Suppressor macrophage (primary cell): ENCODE data around the gene BNIP5.
A peak's percentile ranks its signal among the peaks of the same experiment; 100 is the strongest.

Source experiments
- DNase-seq, 4 experiments: peaks; one replicate each; pipeline ENCODE4 v3.0.0-alpha.2; 2020 to 2022
- total RNA-seq, 17 experiments: gene quantifications; one replicate each; lab custom pipeline; 2026; ENCODE audit warnings: mixed read lengths in 6 of 17, inconsistent platforms in 3 of 17; lab: John Stamatoyannopoulos, UW

The BNIP5 gene, protein sequence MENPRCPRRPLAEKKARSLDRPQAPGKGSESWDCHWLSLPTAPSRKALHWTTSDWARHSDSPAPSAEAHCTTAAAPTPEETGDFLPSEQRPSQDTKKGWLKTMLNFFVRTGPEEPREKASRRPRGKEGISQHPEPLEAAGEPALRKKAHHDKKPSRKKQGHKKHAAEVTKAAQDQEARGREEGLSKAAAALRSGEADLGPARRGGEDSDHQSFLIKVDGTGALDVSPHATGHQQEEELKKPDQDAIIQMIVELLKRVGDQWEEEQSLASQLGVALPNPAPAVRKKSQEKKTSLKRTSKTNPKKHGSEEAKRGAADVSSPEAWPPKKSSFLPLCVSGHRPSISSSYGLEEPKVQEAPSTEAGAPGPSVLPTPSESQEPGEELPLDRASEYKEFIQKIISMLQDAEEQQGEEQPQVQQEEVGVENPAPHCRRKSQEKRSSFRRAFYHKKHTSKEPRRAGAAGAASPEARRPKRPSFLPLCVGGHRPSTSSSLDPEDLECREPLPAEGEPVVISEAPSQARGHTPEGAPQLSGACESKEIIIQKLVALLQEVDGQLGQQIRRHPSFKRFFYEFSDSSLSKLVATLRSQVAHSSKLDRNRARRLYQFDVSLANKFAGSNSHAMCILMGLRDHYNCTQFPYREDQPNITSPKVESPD
- 0 to 2.6 (median 0) reads per million in 17 experiments for total RNA-seq

DNA sequence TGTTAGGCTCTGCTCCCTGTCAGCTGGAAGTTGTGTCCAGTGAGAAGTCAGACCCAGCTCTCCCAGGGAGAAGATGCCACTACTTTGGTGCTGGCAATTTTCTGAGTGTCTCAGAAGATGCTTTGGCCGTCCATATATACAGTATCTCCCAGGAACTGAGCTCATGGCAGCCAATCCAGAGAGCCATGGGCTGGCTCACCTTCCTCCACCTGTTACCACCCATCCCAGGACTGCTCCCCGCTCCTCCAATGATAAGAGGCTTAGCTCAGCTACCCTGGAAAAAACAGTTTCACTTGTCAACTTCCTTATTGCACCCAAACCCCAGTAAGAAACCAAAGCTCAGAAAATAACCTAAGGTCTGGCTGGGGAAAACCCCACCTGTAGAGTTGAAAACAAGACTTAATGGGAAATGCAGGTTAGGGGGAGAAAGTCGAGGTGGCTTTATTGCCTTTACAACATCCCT, at the start of gene BNIP5:
Gene BNIP5, minus strand, starts transcription at position 110 of the 463 bp plus-strand sequence. CDS start 6,198 bp downstream, outside the sequence.
- no peak for DNase-seq

DNA sequence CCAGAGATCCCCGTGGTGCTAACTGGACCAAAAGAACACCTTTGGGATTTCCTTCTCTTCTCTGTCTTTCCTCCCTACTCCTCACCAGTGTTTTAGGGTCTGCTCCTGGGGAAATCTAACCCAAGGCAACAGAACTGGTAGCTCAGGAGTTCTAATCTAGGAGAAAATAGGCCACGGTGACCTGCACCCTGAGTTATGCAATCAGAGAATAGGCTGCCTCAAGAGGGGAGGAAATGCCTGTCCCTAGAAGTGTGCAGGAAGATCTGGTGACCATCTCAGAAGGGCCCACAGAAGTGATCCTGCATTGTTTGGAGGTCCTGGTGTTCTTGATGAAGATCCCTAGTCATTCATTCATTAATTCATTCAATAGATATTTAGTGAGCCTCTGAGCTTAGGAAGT, 47.4 kb upstream of the BNIP5 start:
- no peak for DNase-seq

DNA sequence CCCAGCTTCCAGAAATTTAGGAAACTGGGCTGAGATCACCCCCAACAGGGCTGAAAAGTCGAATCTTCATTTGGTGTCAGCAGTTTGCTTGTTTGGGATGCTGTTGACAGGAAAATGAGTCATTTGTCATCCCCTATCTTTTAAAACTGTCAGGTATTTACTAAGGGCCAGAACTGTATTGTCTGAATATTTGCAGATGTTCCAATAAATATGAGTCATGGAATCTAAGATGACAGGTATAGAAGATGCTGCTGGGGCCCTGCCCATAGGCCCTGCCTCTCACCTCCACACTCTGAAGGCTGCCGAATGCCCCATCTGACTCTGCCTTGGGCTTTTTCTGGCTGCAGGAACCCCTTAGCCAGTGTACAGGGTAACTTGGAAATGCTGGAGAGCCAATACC, 46.9 kb upstream of the BNIP5 start:
- DNase-seq = no peak

DNA sequence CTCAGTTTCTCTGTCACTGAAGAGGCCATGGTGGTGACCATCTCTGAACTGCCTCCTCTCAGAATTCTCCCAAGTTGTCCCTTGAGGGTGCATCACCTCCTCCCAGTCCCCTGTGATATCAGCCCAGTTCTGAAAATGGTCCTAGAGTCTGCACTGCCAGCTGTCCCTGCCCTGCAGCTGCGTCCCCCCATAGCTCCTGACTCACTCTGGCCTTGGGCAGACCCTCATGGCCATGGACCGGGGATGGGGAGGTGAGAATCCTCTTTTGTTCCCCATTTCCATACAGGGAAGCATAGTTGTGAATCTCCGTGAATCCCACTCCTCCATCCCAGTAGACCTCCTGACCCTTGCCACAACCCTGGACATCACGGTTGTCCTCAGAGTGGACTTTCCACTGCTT, 46.3 kb upstream of the BNIP5 start:
- no peak for DNase-seq

DNA sequence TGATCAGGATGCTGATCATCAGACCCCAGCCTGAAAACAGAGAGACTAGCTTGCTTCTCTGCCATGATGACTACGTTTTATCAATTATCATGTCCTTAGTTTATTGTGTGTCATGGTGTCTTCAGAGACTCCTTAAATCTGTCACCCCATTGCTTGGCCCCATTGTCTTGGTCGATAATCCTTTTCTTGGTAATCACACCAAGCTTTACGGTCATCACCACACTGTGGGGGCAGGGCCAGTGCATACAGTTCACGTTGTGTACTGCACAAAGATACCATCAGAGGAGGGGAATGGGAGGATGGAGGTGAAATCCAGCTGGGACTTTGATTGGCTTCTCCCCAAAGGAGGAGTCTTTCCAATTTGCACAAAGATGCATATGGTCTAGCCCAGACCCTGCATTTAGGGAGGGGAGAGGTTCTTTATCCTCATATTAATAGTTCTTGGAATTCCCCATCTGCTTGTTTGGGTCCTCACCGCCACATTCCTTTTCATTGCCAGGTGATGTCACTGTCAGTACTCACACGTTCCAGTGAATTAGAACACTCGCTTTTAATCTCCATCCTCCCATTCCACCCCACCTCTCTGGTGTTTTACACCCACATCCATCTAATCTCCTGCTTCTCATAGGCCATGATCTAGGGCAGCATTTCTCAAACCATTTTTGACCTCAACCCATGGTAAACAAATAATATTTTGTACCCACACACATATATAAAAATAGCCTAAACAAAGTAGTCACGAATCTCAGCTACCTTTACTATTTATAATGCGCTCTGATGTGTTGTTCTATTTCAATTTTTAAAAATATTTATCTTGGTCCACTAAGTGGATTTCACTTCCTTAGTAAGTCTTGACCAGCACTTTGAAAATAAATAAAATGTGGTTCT, 45.1 kb upstream of the BNIP5 start:
- no peak for DNase-seq

DNA sequence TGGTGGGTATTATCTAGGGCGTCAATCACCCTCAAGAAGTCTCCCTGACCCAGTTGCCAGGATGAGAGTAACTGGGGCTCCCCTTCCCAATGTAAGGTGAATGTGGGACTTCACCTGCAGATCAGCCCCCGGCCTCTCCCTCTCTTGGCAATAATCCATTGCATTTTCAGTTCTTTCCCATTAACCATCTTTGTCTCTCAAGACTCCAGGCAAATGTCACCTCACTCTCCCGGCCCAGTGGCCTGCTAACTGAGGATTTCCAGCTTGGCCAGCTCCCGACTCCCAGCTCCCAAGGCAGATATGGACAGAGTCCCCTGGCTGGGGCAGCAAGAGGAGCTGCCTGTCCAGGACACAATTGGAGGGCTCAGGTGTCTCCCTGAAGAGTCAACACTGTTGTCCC, 43.5 kb upstream of the BNIP5 start:
- no peak for DNase-seq

DNA sequence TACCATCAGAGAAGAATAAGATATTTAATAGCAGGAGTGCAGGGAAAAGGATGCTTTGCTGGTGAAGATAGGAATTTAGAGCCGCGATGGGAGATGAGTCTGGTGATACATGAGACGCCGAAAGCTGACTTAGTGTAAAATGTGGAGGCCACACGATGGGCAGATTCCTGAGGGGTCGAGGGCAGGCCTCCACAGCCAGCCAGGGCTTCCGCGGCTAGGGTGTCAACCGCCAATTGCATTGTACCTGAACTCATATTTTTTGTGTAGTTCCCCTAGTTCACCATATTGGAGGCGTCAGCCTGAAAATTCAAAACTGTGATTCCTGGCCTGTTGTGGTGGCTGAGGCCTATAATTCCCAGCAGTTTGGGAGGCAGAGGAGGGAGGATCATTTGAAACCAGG, 42.2 kb upstream of the BNIP5 start:
- no peak for DNase-seq

DNA sequence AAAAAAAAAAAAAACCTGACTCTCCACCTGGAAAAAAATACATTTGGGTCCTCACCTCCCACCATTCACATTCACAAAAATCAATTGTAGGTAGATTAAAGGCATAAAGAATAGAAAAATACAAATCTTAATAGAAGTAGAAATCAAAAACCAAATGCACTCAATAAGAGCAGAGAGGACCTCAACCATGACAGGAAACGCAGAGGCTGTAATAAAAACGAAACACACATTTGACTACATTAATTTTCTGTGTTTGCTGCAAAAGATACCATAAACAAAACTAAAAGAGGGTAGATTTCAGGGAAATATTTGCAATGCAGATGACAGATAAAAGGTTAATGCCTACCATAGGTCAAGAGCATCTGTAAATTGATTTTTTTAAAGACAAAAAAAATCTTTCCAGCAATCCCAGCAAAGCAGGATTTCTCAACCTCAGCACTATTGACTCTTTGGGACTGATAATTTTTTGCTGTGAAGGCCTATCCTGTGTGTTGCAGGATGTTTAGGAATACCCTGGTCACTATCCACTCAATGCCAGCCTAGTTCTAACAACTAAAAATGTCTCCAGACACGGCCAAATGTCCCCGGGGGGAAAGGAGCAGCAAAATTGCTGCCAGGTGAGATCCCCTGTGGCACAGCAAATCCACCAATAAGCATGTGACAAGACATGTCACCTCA, 41.7 kb upstream of the BNIP5 start:
- no peak for DNase-seq

DNA sequence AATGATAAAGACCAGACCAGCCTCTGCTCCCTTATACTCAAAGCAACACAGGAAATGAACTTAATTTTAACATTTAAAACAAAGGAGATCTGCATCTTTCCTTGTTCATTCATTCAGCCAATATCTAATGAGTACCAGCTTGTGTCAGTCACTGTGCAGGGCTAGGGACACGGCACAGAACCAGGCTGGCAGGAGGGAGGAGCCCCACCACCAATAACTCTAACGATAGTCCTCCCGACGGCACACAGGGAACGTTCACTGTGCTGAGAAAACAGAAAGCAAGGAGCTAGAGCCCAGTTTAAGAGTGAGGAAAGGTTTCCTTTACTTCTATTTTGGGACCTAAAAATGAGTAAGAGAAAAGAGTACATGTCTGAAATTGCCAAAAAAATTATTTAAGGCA, 40.9 kb upstream of the BNIP5 start:
- DNase-seq = no peak

DNA sequence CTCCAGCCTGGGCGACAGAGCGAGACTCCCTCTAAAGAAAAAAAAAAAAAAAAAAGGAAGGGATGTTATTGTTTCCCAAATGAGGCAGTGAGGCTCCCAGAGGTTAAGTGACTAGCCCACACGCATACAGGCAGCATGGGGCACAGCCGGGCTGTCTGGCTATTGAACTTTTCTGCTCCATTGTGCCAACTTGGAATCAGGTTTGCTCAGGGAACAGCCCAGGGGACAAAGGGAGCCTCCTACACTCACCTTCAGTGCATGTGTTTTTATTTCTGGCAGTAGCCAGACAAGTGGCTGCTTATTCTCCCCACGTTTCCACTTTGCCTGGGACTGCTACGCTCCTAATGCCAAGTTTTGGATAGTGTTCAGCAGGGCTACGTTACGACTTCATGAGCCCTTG, 40.1 kb upstream of the BNIP5 start:
- no peak for DNase-seq

DNA sequence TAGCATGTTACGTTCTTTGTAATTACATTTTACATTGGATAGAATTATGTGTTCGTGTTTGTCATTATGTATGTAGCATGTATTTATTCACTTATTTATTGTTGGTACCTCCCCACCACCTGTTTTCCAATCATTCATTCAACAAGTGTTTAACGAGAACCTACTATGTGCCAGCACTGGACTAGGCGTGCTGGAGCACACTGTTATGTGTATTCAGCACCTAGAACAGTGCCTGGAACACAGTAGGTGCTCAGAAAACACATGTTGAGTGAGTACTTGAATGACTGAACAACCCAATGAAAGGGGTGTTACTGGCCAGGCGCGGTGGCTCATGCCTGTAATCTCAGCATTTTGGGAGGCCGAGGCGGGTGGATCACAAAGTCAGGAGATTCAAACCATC, 39.5 kb upstream of the BNIP5 start:
- DNase-seq = no peak

DNA sequence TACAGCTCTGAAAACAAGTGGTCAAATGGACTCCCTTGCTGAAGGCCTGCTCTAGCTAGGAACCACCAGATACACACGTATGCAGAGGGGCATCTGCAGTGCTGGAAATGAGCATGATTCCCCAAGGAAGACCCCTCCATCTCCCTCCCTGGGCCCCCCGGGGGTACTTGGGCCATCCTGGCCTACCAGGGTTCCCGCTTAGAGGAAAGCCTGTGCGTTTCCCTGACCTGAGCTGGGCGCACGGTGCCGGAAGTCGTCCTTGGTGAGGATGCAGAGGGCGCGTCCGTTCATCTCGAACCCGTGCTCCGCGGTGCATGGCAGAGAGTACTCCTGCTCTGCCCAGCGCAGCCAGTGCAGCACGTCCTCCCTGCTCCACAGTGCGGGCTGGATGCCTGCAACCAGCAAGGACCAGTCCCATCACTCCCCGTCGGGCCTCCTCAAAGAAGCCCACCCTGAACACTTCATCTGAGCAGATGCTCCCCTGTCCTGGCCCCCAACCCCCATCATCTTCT, 39.0 kb upstream of the BNIP5 start:
- no peak for DNase-seq

DNA sequence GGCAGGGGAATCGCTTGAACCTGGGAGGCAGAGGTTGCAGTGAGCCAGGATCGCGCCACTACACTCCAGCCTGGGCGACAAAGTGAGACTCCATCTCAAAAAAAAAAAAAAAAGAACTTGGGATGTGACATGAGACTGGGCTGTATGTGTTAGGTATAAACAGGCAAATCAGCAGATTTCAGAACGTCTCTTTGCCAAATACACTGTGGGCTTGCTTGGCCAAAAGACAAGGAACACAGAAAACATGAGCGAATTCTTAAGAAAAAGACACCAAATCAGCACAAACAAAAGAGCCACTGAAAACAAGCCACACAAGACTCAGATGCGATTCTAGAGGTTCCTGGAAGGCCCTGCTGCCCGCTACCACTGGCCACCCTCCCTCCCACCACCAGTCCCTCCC, 38.3 kb upstream of the BNIP5 start:
- no peak for DNase-seq

DNA sequence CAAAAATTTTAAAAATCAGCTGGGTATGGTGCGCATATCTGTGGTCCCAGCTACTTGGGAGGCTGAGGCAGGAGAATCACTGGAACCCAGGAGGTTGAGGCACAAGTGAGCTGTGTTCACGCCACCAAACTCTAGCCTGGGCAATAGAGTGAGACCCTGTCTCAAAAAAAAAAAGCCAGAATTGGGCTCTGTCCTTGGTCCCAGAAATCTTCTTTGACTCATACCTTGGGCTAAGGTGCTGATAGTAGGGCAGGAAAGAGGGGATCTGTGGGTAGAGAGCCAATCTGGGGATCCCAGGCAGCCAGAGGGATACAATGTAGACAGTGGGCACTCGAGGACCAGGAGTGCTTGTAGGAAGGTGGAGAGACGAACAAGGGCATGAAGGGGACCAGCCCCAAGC, 37.5 kb upstream of the BNIP5 start:
- DNase-seq = no peak

DNA sequence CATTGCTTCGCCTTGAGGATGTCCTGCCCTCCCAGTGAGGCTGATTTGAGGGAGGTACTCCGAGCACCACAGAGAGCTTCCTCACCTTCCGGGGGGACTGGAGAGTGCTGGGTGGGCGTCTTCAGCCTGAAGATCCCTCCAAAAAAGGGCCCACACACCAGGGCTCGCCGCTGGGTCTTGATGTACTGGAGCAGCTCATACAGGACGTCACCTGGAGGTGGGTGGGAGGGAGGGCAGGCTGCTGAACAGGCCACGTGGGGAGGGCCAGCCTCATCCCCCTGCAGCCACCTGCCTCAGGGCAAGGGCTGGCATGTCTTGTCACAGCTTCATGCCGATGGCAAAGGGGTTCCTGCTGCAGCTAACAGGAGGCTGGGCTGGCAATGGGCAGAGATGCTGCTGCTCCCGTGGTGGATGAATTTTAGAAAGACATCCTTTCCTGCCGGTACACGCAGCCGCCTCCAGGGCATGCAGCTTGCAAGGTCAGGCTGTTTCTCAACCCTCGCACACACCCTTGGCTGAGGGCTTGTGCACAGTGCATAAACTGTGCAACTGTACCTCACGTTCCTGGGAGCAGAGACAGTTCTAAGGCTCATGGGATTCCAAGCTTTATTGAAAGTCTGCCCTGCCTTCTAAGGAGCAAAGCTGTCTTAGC, 36.8 kb upstream of the BNIP5 start:
- DNase-seq = no peak

DNA sequence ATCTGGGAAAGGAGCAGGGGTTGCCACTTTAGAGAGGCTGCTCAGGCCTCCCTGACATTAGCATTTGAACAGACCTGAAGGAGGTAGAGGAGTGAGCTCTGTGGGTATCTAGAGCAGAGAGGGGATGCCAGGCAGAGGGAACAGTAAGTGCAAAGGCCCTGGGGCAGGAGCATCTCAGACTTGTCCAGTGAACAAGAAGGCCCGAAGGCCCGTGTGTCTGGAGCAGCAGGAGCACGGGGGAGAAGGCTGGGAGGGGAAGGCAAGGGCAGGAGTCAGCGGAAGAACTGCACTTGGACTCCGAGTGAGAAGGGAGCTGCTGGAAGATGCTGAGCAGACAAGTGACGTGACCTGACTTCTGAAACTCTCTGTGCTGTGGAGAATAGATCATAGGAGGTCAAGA, 35.4 kb upstream of the BNIP5 start:
- no peak for DNase-seq

DNA sequence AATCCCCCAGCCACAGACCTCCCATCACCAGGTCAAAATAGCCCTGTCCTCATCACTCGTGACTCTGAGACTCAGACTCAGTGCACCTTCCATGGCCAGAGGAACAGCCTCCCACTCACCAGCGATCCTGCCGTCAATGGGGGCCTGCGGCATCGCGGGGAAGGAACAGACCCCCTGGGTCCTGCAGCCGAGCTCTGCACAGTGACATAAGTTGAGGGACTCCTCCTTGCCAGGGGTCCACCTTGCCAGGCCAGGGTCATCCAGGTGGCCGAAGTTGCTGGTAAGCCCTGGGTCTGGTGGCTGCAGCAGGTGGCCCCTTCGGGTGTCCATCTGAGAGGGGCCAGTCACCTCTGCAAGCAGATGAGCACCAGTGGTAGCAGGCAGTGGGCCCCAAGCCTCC, 34.5 kb upstream of the BNIP5 start:
- DNase-seq = no peak

DNA sequence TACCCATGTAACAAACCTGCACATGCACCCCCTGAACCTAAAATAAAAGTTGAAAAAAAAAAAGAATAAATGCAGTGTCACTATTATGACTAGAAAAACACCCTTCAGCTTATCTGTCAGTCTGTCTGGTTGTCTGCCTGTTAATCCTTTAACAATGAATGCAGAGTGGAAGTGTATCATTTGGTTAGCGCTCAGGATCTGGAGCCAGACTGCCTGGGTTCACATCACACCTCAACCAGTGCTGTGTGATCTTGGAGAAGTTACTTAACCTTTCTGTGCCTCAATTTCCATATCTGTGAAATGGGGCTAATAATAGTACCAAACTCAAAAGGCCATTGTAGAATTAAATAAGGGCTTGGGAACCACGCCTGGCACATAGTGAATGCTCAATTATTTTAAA, 34.0 kb upstream of the BNIP5 start:
- DNase-seq = no peak

DNA sequence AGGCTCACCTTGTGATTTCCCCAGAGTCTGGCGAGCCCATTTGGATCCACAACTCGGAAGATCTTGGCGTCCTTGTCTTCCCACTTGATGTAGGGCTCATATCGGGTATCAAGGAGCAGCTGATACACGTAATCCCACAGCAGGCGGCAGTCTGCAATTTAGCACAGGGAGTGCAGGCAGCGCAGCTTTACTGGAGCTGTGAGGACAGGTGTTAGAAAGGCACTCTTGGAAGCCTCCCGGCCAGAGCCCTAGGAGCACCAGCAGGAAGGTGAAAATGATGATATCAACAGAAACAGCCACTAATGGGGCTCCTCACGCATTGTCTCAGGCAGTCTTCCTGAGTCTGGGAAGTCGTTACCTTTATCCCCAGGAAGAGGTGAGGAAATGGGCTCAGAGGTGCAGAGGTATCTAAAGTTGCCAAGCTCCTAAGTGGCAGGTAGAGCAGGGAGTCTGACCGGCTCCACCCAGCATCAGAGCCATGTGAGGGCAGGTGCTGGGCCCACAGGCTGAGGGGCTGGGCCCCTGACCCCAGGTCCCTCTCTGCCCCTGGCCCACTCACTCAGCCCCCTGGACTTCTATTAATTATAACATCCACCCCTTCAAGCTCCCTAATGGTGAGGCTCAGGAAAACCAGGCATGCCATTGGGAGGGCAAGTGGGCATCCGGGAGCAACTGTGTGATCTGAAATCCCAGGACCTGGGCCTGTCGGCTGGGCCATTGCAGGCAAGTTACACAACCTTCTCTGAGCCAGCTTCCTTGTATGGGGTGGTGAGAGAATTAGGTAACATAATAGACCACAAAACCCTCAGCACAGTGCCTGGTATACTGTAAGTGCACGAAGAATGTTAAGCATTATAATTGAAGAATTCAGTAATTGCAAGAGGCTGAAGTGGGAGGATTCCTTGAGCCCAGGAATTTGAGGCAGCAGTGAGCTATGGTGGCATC, 32.5 kb upstream of the BNIP5 start:
- DNase-seq = peak; percentile 67 to 86 (median 82)

DNA sequence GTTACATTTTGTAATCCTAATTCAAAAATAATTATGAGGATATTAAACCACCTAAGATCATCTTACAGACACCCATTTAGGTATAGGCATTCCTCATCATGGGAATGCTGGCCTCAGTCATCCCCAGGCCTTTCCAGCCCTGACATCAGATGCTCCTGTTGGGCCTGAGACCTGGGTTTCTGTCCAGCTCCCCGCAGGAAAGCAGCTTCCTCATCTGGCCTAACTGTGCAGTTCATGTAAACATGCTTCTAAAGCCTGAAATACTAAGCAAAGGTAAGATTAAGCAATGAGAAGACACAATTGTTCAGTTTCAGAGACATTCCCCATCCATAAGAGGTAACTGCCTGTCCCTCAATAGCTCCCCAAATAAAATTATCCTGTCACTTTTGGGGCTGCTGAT, 31.7 kb upstream of the BNIP5 start:
- DNase-seq = peak in 1 of 4 experiments; percentile 19

DNA sequence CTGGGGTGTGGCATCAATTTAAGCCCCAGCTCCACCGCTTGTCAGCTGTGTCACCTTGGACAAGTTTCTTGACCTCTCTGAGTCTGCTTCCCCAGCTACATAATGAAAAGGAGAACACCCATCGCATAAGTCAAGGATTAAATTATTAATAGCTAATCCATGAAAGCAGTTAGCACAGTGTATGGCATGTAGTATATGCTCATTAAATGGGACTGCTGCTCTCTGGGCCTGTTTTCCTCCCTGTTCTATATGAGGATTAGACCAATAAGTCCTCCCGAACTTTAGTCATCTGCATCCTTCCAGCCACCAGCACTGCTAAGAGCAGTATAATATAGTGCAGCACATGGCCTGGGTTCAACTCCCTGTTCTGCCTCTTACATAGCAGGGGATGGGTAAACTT, 31.1 kb upstream of the BNIP5 start:
- DNase-seq = no peak
